Peyer's patch (tissue), 4 donors: ENCODE results near the gene MRPL38.

ENCODE experiments used
- CTCF ChIP-seq, 6 experiments: fragments of 450-650 bp in 4 of 6; fragments of 200-600 bp in 2 of 6; sonication (generic) in 1 of 6; IDR thresholded peaks; one replicate each; pipeline ENCODE4 v1.5.1; 2017 to 2019; ENCODE audit warnings: antibody characterized with exemption in 6 of 6, mild to moderate bottlenecking in 3 of 6, moderate library complexity in 1 of 6
- POLR2A ChIP-seq, 2 donors: fragments of 450-650 bp; IDR thresholded peaks; one replicate each; pipeline ENCODE4 v1.5.1; 2017; ENCODE audit warnings: antibody characterized with exemption in 2 of 2, mild to moderate bottlenecking in 2 of 2, moderate library complexity in 2 of 2

GRCh38 chr17:75898065-75898464, 6.6 kb downstream of the MRPL38 start:
- TF ChIP-seq CTCF (IDR thresholded peaks at IDR 0.05) (no peak), POLR2A (IDR thresholded peaks at IDR 0.05) (no peak)
